RWPE2 (cell line): Measurements from ENCODE around the gene SIDT2.

Source experiments
- ATAC-seq: fragments of 200-7000 bp; cut with Tn5 transposase; 3 replicates; pipeline ENCODE4 v1.9.1; 2021; ENCODE audit warnings: low read depth
- DNase-seq: peaks from one replicate; pipeline ENCODE4 v3.0.0-alpha.2; 2020; ENCODE audit warnings: low spot score
- H3K27ac ChIP-seq: fragments of 450-650 bp; 2 replicates; pipeline ENCODE4 v1.5.1; 2017; ENCODE audit warnings: mild to moderate bottlenecking; ENCODE audit not compliant: poor library complexity, severe bottlenecking
- H3K27me3 ChIP-seq: fragments of 250-450 bp; sonication (Bioruptor Pico); 2 replicates; pipeline ENCODE4 v1.5.1; 2021; ENCODE audit warnings: mild to moderate bottlenecking, moderate library complexity; ENCODE audit not compliant: insufficient read depth, poor library complexity, severe bottlenecking
- H3K36me3 ChIP-seq: fragments of 250-450 bp; sonication (Bioruptor Pico); 2 replicates; pipeline ENCODE4 v1.5.1; 2020; ENCODE audit warnings: low read depth, mild to moderate bottlenecking, moderate library complexity
- H3K4me1 ChIP-seq: fragments of 250-450 bp; sonication (Bioruptor Pico); 2 replicates; pipeline ENCODE4 v1.5.1; 2021; ENCODE audit warnings: mild to moderate bottlenecking, moderate library complexity; ENCODE audit not compliant: insufficient read depth, poor library complexity, severe bottlenecking
- H3K4me3 ChIP-seq: fragments of 250-450 bp; sonication (Bioruptor Pico); 2 replicates; pipeline ENCODE4 v1.5.1; 2021; ENCODE audit warnings: mild to moderate bottlenecking, moderate library complexity; ENCODE audit not compliant: severe bottlenecking
- H3K9me3 ChIP-seq: fragments of 250-450 bp; sonication (Bioruptor Pico); 2 replicates; pipeline ENCODE4 v1.5.1; 2021; ENCODE audit warnings: mild to moderate bottlenecking, moderate library complexity; ENCODE audit not compliant: severe bottlenecking
- TF ChIP-seq, protein P1 (sequence below): fragments of 450-650 bp; IDR thresholded peaks from one replicate; pipeline ENCODE4 v1.5.1; 2017; ENCODE audit warnings: mild to moderate bottlenecking, moderate library complexity; ENCODE audit not compliant: poor library complexity, severe bottlenecking

The SIDT2 gene

DNA sequence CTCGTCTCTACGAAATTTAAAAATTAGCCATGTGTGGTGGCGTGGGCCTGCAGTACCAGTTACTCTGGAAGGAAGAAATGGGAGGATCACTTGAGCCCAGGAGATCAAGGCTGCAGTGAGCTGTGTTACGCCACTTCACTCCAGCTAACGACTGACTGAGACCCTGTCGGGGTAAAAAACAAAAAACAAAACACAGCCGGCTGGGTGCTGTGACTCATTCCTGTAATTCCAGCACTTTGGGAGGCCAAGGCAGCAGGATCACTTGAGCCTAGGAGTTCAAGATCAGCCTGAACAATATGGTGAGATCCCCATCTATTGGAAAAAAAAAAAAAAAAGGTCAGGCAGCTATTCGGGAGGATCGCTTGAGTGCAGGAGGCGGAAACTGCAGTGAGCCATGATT, 32.0 kb upstream of the SIDT2 start:
- H3K4me1 ChIP-seq, result peaks cover 5% of the 10 kb centered on the region
- no peak overlapping the region for H3K27ac ChIP-seq
- TF ChIP-seq, protein P1, sequence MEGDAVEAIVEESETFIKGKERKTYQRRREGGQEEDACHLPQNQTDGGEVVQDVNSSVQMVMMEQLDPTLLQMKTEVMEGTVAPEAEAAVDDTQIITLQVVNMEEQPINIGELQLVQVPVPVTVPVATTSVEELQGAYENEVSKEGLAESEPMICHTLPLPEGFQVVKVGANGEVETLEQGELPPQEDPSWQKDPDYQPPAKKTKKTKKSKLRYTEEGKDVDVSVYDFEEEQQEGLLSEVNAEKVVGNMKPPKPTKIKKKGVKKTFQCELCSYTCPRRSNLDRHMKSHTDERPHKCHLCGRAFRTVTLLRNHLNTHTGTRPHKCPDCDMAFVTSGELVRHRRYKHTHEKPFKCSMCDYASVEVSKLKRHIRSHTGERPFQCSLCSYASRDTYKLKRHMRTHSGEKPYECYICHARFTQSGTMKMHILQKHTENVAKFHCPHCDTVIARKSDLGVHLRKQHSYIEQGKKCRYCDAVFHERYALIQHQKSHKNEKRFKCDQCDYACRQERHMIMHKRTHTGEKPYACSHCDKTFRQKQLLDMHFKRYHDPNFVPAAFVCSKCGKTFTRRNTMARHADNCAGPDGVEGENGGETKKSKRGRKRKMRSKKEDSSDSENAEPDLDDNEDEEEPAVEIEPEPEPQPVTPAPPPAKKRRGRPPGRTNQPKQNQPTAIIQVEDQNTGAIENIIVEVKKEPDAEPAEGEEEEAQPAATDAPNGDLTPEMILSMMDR, result no peak
- H3K27me3 ChIP-seq, result no peaks in the 10 kb centered on the region
- H3K9me3 ChIP-seq, result no peaks in the 10 kb centered on the region
- ATAC-seq (no peak), DNase-seq (no peak)
- peaks cover 42% of the 10 kb centered on the region for H3K36me3 ChIP-seq
- no peak overlapping the region for H3K4me3 ChIP-seq

DNA sequence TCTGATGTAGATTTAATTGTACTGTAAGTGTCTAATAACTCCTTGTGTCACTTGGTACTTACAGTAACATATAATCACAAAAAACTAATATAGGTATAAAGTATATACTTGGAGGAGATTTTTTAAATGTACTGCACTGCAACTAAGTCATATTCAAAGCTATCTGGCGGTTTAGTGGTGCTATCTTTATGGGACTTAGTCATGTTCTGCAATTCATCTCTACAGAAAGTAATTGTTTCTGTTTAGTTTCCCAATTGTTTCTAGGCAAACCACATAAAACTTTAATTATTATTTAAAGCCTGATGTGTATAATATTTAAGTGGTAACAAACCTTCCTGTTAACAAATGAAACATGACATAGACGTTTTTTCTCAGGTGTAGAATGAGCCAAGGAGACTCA, 26.5 kb upstream of the SIDT2 start:
- peaks cover 79% of the 10 kb centered on the region for H3K36me3 ChIP-seq

DNA sequence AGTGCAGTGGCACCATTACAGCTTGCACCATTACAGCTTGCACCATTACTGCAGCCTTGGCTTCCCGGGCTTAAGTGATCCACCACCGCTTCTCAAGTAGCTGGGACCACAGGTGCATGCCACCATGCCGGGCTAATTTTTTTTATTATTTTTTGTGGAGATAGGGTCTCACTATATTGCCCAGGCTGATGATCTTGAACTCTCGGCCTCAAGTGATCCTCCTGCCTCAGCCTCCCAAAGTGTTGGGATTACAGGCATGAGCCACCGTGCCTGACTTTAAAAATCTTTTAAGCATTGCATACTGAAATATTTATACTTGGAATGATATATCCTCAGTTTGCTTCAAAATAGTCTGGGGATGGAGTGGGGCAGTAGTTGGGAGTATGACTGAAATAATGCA, 24.1 kb upstream of the SIDT2 start:
- ATAC-seq, result no peak
- Histone ChIP-seq H3K27ac (no peak overlapping the region), H3K4me3 (no peak overlapping the region), H3K4me1 (peaks cover 5% of the 10 kb centered on the region), H3K36me3 (peaks cover 79% of the 10 kb centered on the region), H3K27me3 (no peaks in the 10 kb centered on the region), H3K9me3 (no peaks in the 10 kb centered on the region)
- TF ChIP-seq, protein P1, result no peak
- DNase-seq, result no peak

More for the DNA sequence above, 26.5 kb upstream of the SIDT2 start:
- DNase-seq (no peak), ATAC-seq (no peak)
- peaks cover 5% of the 10 kb centered on the region for H3K4me1 ChIP-seq
- no peak overlapping the region for H3K27ac ChIP-seq
- no peaks in the 10 kb centered on the region for H3K27me3 ChIP-seq
- H3K4me3 ChIP-seq, result no peak overlapping the region
- TF ChIP-seq, protein P1, result no peak
- no peaks in the 10 kb centered on the region for H3K9me3 ChIP-seq

DNA sequence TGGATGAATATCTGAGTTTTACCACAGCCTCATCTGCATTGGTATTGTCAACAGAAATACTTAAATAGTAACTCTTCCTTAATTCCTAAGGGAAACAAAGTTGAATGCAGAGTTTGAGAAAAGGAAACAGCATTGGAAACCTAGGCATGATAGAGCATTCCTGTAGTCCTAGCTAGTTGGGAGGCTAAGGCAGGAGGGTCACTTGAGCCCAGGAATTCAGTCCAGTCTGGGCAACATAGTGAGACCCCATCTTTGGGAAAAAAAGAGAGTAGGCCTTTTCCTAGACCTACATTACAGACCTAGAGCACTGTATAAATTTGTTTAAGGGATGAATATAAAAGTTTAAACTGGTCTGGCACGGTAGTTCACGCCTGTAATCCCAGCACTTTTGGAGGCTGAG, 21.0 kb upstream of the SIDT2 start:
- H3K36me3 ChIP-seq, result peaks cover 86% of the 10 kb centered on the region
- H3K4me3 ChIP-seq, result no peak overlapping the region
- H3K4me1 ChIP-seq, result no peaks in the 10 kb centered on the region
- ATAC-seq, result no peak
- H3K27ac ChIP-seq, result no peak overlapping the region
- no peaks in the 10 kb centered on the region for H3K9me3 ChIP-seq
- no peak for DNase-seq
- TF ChIP-seq, protein P1, result no peak
- H3K27me3 ChIP-seq, result no peaks in the 10 kb centered on the region

DNA sequence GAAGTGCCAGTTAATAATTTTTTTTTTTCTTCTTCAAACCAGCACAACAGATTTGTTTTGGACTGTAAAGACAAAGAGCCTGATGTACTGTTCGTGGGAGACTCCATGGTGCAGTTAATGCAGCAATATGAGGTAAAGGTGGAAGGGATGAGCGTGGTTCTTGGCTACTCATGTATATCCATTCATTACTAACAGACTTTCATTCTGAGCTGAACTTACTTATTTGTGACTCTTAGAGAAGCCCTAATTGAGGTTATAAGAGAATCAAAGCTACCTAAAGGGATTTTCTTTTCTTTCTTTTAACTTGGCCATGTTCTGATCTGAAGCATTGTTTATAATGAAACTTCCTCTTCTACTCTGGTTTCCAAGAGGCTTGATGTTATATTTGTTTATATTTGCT, 18.7 kb upstream of the SIDT2 start:
- H3K27ac ChIP-seq, result no peak overlapping the region
- no peaks in the 10 kb centered on the region for H3K9me3 ChIP-seq
- no peak overlapping the region for H3K4me3 ChIP-seq
- DNase-seq (no peak), ATAC-seq (no peak)
- H3K27me3 ChIP-seq, result no peaks in the 10 kb centered on the region
- TF ChIP-seq, protein P1, result no peak
- peaks cover 86% of the 10 kb centered on the region for H3K36me3 ChIP-seq
- H3K4me1 ChIP-seq, result no peaks in the 10 kb centered on the region
